K562 (cell line): ENCODE results near the gene AXIN2. TPM values are rescaled to one million over a fixed set of nuclear protein-coding genes. Genes with fewer than 3 reads are reported as not detected.

Experiments
- ATAC-seq: fragments of 200-7000 bp; cut with Tn5 transposase; 3 replicates; pipeline ENCODE4 v1.9.1; 2020; ENCODE audit warnings: moderate library complexity
- BruUV-seq: library from RNA; stranded (reverse); fragments of 400-500 nt; replicated peaks from 2 replicates; lab custom pipeline; 2021; lab: Mats Ljungman, UMichigan
- CTCF ChIA-PET: fragments of 300-600 bp; formaldehyde crosslinking; extraction: SDS; loops from one replicate; lab custom pipeline; 2021; ENCODE audit warnings: low intra/inter-chr PET ratio; lab: Yijun Ruan, JAX
- POLR2A ChIA-PET: fragments of 300-600, 350-650 bp; sonication (Branson Sonifier 250); formaldehyde crosslinking; extraction: SDS; loops from one replicate; lab custom pipeline; 2021; ENCODE audit warnings: antibody characterized with exemption, inconsistent platforms; lab: Yijun Ruan, JAX
- DNase-seq, 4 experiments: peaks; one replicate each; pipeline versions ENCODE4 v3.0.0 to v3.0.0-alpha.2; 2011 to 2018; ENCODE audit warnings: low spot score in 3 of 4, mixed read lengths in 3 of 4; ENCODE audit errors: extremely low read depth in 1 of 4
- FAIRE-seq: peaks from 2 replicates; lab custom pipeline; 2011; peaks lifted over from hg19 to GRCh38; lab: Jason Lieb, UNC
- H2AFZ ChIP-seq: 2 replicates; pipeline ENCODE4 v1.6.0; 2011; ENCODE audit warnings: low read depth, low read length, control low read depth, inconsistent platforms
- H3K27ac ChIP-seq: fragments of 200-600 bp; 3 replicates; pipeline ENCODE4 v1.8.0; 2011; ENCODE audit warnings: low read depth, mild to moderate bottlenecking, control low read depth, inconsistent platforms, low read length, moderate library complexity, mixed read lengths; ENCODE audit errors: extremely low read depth
- H3K27me3 ChIP-seq, 2 experiments: fragments of 300-600 bp in 1 of 2; 2 replicates in 1 of 2; 3 replicates in 1 of 2; pipeline versions ENCODE4 v1.6.0 to v1.8.0; 2011; ENCODE audit warnings: inconsistent platforms in 2 of 2, low read length in 2 of 2, mild to moderate bottlenecking in 1 of 2, mixed read lengths in 1 of 2, moderate library complexity in 1 of 2; ENCODE audit not compliant: control insufficient read depth in 2 of 2, insufficient read depth in 2 of 2
- H3K36me3 ChIP-seq: fragments of 300-600 bp; 3 replicates; pipeline ENCODE4 v1.8.0; 2011; ENCODE audit warnings: mild to moderate bottlenecking, low read length, inconsistent platforms; ENCODE audit not compliant: control insufficient read depth, insufficient read depth
- H3K4me1 ChIP-seq, 2 experiments: fragments of 200-600 bp in 1 of 2; replicated peaks in 1 of 2; 2 replicates in 1 of 2; 3 replicates in 1 of 2; pipeline versions ENCODE4 v1.5.1 to v1.8.0; 2011; ENCODE audit warnings: inconsistent platforms in 2 of 2, low read length in 2 of 2, mild to moderate bottlenecking in 1 of 2, mixed read lengths in 1 of 2, moderate library complexity in 1 of 2; ENCODE audit not compliant: control insufficient read depth in 2 of 2, insufficient read depth in 2 of 2
- H3K4me2 ChIP-seq: 2 replicates; pipeline ENCODE4 v1.6.1; 2011; ENCODE audit warnings: low read length, control low read depth, inconsistent platforms, mixed read lengths; ENCODE audit not compliant: insufficient read depth
- H3K4me3 ChIP-seq: fragments of 200-600 bp; sonication (generic), shearing (Covaris generic); 2 replicates; pipeline ENCODE4 v1.5.1; 2016; ENCODE audit warnings: control low read depth, inconsistent platforms
- H3K79me2 ChIP-seq: fragments of 200-600 bp; 3 replicates; pipeline ENCODE4 v1.8.0; 2011; ENCODE audit warnings: low read length, inconsistent platforms; ENCODE audit not compliant: control insufficient read depth, insufficient read depth
- H3K9ac ChIP-seq, 2 experiments: 2 replicates each; pipeline versions ENCODE4 v1.6.0 to v1.6.1; 2011; ENCODE audit warnings: low read depth in 2 of 2, low read length in 2 of 2, control low read depth in 1 of 2, inconsistent platforms in 1 of 2, mild to moderate bottlenecking in 1 of 2, mixed read lengths in 1 of 2; ENCODE audit not compliant: insufficient read depth in 1 of 2
- H3K9me1 ChIP-seq: one replicate; pipeline ENCODE4 v1.6.0; 2011; ENCODE audit warnings: inconsistent platforms, mild to moderate bottlenecking, low read length, moderate library complexity; ENCODE audit not compliant: control insufficient read depth, insufficient read depth
- H3K9me3 ChIP-seq: replicated peaks from 2 replicates; pipeline ENCODE4 v1.5.1; 2011; ENCODE audit warnings: low read depth, low read length, inconsistent platforms; ENCODE audit not compliant: control insufficient read depth, insufficient read depth
- H4K20me1 ChIP-seq: replicated peaks from 2 replicates; pipeline ENCODE4 v1.6.1; 2011; ENCODE audit warnings: low read length, inconsistent platforms, mixed read lengths; ENCODE audit not compliant: control insufficient read depth, insufficient read depth
- HNRNPLL ChIP-seq: fragments of 200-400 bp; formaldehyde crosslinking; IDR thresholded peaks from 2 replicates; pipeline ENCODE4 v1.6.1; 2017; ENCODE audit warnings: low read length, low read depth, mild to moderate bottlenecking; ENCODE audit not compliant: poor library complexity, severe bottlenecking
- PHF8 ChIP-seq: fragments of 200-600 bp; sonication (generic); IDR thresholded peaks from 2 replicates; pipeline ENCODE4 v1.6.1; 2012; ENCODE audit warnings: mixed run types, mild to moderate bottlenecking, inconsistent platforms, low read length, moderate library complexity, borderline replicate concordance
- RBFOX2 ChIP-seq: fragments of 200-400 bp; formaldehyde crosslinking; IDR thresholded peaks from 2 replicates; pipeline ENCODE4 v1.6.1; 2017; ENCODE audit warnings: low read depth, mild to moderate bottlenecking, low read length, moderate library complexity
- SRSF7 ChIP-seq: fragments of 200-400 bp; formaldehyde crosslinking; optimal IDR thresholded peaks from 2 replicates; pipeline ENCODE3; 2017; ENCODE audit warnings: mild to moderate bottlenecking, low read depth, low read length
- TAF7 ChIP-seq: fragments of 450-650 bp; IDR thresholded peaks from 2 replicates; pipeline ENCODE4 v1.6.1; 2016; ENCODE audit warnings: missing genetic modification characterization, missing compliant biosample characterization
- ZBTB40 ChIP-seq, 2 experiments: fragments of 450-650 bp in 1 of 2; sonication (generic) in 1 of 2; formaldehyde crosslinking in 1 of 2; IDR thresholded peaks; 2 replicates each; pipeline versions ENCODE4 v1.7.1 to v1.9.0; 2016 to 2022; ENCODE audit warnings: inconsistent platforms in 1 of 2, mild to moderate bottlenecking in 1 of 2, missing genetic modification reagents in 1 of 2
- WGBS: fragments of 100-300 bp; shearing (Covaris generic); methylation state at CpG from one replicate; pipeline ENCODE4 v1.1.6; 2016; ENCODE audit warnings: low coverage, mixed read lengths; ENCODE audit not compliant: insufficient coverage; ENCODE audit errors: missing lambda C conversion rate; 5-methylcytosine and 5-hydroxymethylcytosine counted together
- in situ Hi-C: fragments of 300-500 bp; cut with MboI; formaldehyde crosslinking; loops from 4 replicates; pipeline ENCODE4 v1.15.0; 2018; ENCODE audit warnings: inconsistent platforms, mixed read lengths
- intact Hi-C: fragments of 100-400 bp; cut with micrococcal nuclease; formaldehyde crosslinking; loops from 2 replicates; pipeline ENCODE4 v1.14.2; 2022
- polyA plus RNA-seq, 8 experiments: library from polyadenylated mRNA; depleted of rRNA in 4 of 8; stranded (reverse) in 5 of 8; unstranded in 3 of 8; fragments of >200 nt; fragmentation: Nextera tagmentation in 2 of 8; fragmentation: Illumina TruSeq in 1 of 8; extraction: Ambion mirVana in 2 of 8; extraction: Trizol in 1 of 8; gene quantifications; 2 replicates each; pipeline versions ENCODE4 v1.2.1 to v1.2.3, GENCODE V29; 2011 to 2014; ENCODE audit warnings: inconsistent platforms in 1 of 8, missing spikeins in 1 of 8
- total RNA-seq, 7 experiments: library from RNA; depleted of rRNA in 6 of 7; stranded (reverse); fragments of >200 nt in 6 of 7; fragmentation: Illumina TruSeq in 2 of 7; extraction: Trizol in 2 of 7; gene quantifications; 2 replicates each; pipeline versions ENCODE4 v1.2.1 to v1.2.3, GENCODE V29; 2011 to 2021; ENCODE audit warnings: low replicate concordance in 1 of 7

AXIN2 gene
- total and polyA plus RNA-seq, 9 of the 15 experiments (the other 6 are each of a cell fraction or from before 2014, with no cell fraction given), result 0.21 to 3.3 (median 1.2) TPM

GRCh38 chr17:65504141-65504540 lies 57.3 kb downstream of the AXIN2 start:
- Histone ChIP-seq H3K9me3 (no peaks in the 10 kb centered on the region), H3K4me1 (no peaks in the 10 kb centered on the region), H3K4me2 (no peak overlapping the region), H3K9ac (no peak overlapping the region), H3K79me2 (no peaks in the 10 kb centered on the region), H3K36me3 (no peaks in the 10 kb centered on the region), H3K27me3 (peaks cover 0 to 20% of the 10 kb centered on the region in 2 experiments; a peak in 3 of 5 replicates), H3K27ac (no peak overlapping the region), H3K9me1 (no peaks in the 10 kb centered on the region), H2AFZ (no peak overlapping the region), H4K20me1 (no peaks in the 10 kb centered on the region), H3K4me3 (no peak overlapping the region)
- in situ Hi-C loops, result no loop called here
- TF ChIP-seq TAF7 (tag), result no peak
- TF ChIP-seq ZBTB40 (IDR thresholded peaks at IDR 0.05), result no peak
- no peak for TF ChIP-seq ZBTB40 (CRISPR knock-in tag; IDR thresholded peaks at IDR 0.05)
- TF ChIP-seq HNRNPLL, result no peak
- no peak for TF ChIP-seq PHF8
- TF ChIP-seq RBFOX2, result no peak
- no peak for TF ChIP-seq SRSF7
- ChIA-PET POLR2A (no interaction called here), CTCF (no interaction called here)
- 2% methylated on average over 9 of the region's 9 CpGs for WGBS
- FAIRE-seq (no peak), DNase-seq (no peak), ATAC-seq (no peak)
- intact Hi-C loops, result no loop called here
- BruUV-seq, result no TSS peak
